ENCODE results near the gene MACROH2A1. TPM values are rescaled to one million over a fixed set of nuclear protein-coding genes. Genes with fewer than 3 reads are reported as not detected.

The MACROH2A1 gene
- total RNA-seq, 1 donor from 2014 or later: 151 TPM

DNA sequence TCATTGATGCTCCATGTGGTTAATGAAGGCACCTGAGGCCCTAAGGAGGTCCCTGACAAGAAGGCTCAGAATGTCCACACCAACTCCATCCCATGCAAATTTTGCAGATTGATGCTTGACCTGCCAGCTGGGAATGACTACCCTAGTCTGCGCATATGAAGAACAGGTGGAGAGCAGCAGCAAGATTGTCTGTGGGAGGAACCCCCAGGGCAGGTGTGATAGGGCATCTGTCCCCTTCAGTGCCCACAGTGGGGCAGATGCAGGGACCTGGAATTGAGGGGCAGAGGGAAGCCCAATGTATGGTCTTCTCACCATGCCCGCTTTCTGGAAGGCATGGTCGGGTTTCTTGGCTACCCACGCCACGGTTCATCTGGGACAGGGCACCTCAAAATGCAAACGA, 79.6 kb downstream of the MACROH2A1 start:
- no peak for DNase-seq (ENCODE audit: low read depth in 2 of 2)

DNA sequence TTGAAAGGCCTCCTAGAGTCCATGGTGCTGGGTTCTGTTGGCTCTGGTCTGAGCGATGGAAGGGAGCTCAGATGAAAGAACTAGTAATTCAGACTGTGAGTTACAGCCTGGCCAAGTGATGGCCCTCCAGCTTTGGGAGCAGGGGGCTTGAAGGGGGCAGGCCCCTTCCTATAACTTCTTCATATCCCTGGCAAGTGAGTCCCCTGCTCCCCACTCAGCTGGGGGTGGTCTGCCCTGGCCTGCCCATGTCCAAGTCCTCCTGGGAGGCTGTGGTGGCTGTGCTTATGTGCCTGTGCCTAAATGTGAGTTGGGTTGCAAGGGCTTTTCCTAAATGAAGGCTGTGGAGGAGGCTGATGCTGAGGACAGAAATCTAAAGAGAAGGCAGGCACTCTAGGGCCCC, 80.1 kb downstream of the MACROH2A1 start:
- DNase-seq (ENCODE audit: low read depth in 2 of 2): no peak

GRCh38 chr5:135318037-135318436, 81.0 kb downstream of the MACROH2A1 start:
- DNase-seq (ENCODE audit: low read depth in 2 of 2): no peak

GRCh38 chr5:135317286-135317685, 81.7 kb downstream of the MACROH2A1 start:
- DNase-seq (ENCODE audit: low read depth in 2 of 2): no peak

GRCh38 chr5:135315386-135315785, 83.6 kb downstream of the MACROH2A1 start:
- no peak for DNase-seq (ENCODE audit: low read depth in 2 of 2)

GRCh38 chr5:135313946-135314345, 85.1 kb downstream of the MACROH2A1 start:
- DNase-seq (ENCODE audit: low read depth in 2 of 2): no peak

DNA sequence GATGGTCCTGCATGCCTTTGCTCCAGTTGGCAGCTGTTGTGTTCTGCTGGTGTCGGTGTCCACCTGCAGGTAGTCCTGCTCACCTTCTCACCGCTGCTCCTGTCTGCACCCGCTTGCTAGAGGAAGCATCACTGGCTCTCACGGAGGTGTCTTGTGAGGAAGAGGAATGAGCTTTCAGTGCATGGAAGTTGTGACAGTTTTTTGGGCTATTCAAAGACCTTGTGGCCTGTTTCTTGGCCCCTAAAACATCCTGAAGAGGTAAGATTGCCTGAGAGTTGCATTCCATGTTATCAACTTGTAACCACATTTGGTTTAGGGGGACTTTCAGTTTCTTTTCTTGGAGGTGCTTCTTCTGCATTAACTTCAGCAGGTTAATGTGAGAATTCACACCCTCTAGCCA, 85.6 kb downstream of the MACROH2A1 start:
- DNase-seq (ENCODE audit: low read depth in 2 of 2): no peak

- DNase-seq (ENCODE audit: low read depth in 2 of 2): no peak
These were observed 86.6 kb downstream of the MACROH2A1 start for GRCh38 chr5:135312255-135312935.

GRCh38 chr5:135310328-135310989, 88.6 kb downstream of the MACROH2A1 start:
- peak in 1 of 2 donors; percentile 34 for DNase-seq (ENCODE audit: low read depth in 2 of 2)

- DNase-seq (ENCODE audit: low read depth in 2 of 2): no peak
These were observed 89.4 kb downstream of the MACROH2A1 start for GRCh38 chr5:135309391-135310327.

GRCh38 chr5:135308752-135309151, 90.3 kb downstream of the MACROH2A1 start:
- DNase-seq (ENCODE audit: low read depth in 2 of 2): peak in 1 of 2 donors; percentile 47

DNA sequence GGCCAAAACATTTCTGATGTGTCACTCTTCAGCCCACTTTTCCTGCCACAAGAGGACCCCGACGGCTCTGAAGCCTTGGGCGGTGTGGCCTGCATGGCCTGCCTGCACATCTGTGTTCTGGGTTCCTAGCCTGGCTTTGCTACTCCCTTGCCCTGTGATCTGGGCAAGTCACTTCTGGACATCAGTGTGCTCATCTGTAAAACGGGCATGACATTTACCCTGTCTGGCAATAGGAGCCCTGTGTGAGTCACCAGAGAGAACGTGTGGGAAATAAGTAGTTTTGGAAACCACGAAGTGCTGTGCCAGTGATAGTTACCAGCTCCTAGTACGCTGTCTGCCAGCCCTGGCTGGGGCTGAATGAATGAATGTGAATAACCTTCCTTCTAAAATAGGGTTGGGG, 90.8 kb downstream of the MACROH2A1 start:
- DNase-seq (ENCODE audit: low read depth in 2 of 2): peak in 1 of 2 donors; percentile 25

DNA sequence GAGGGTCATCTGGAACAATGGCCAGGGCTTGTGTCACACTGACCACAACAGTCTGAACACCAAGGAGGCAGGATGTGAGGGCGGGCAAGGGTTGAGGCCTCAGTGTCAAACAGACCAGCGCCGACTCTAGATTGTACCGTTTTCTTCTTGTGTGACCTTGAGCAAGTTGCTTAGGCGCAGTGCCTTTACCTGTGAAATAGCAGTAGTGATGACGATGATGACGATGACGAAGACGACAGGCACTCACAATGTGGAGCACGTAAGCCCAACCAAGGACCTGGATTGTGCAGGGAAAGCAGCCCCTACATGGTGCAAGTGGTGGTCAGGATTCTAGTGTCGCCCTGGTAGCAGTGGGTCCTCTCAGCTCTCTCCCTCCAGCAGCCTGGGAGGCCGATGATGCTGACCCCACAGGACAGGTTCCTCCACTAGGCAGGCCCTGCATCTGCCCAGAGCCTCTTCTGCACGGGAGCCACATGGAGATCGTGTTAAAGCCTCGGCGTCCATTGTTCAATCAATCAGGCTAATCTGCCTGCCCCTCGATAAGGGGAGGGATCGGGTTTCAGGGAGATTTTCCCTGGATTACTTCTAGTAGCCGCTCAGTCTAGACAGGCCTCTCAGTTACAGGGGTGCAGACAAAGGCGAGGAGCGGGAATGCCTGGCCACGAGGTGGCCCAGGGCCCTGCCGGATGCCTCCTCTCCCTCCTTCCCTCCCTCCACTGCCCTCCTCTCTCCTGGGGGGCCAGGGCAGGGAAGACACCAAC, 91.7 kb downstream of the MACROH2A1 start:
- no peak for DNase-seq (ENCODE audit: low read depth in 2 of 2)

DNA sequence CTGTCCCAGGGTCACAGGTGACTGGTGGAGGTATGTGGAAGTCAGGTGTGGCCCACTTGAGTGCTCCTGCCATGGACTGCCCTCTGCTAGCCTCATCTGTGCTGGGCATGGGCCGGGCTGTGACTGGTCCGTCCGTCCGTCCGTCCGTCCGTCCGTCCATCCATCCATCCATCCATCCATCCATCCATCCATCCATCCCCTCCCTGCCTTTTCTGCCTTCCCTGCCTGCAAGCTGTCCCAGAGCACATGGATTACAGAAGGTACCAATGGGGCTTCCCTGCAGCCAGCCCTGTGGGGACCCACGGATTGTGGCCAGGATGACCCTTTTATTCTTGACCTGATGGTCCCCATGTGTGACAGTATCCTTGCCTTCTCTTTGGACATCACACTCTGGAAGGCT, 92.5 kb downstream of the MACROH2A1 start:
- DNase-seq (ENCODE audit: low read depth in 2 of 2): no peak

DNA sequence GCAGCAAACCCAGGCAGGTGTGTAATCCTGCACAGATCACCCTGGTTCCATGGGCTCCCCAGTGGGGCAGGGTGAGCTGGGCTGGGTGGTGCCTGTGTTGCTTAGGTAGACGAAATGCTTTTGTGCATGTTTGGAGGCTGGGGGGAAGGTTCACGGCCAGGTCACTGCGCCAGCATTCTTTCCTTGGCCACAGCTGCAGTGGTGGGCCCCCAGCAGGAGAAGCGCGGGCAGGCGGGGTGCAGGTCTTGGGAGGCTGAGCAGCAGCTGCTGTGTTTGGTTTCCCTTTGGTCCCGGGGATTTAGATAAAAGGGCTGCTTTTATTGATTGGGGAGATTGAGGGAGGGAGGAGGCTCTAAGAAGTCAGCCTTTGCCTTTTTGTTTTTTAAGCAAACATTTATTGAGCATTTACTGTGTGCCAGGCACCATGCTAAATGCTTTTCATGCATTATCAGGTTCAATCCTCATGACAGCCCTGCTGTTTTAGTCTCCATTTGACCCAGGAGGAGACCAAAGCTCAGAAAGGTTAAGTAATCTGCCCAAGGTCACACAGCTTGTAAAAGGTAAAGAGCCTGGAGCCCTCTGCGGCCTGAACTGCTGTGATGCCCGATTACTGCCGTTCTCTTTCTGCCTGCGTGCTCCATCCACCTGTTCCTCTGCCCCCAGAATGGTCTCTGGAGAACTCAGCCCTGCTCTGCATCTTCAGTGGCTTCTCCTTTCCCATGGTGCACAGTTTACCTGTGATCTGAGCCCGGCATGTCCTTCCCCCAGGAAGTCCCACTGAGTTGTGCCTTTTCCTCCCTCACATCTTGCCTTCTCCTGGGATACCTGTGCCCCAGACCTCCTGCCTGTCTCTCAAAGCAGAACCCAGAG, 94.4 kb downstream of the MACROH2A1 start:
- no peak for DNase-seq (ENCODE audit: low read depth in 2 of 2)

DNA sequence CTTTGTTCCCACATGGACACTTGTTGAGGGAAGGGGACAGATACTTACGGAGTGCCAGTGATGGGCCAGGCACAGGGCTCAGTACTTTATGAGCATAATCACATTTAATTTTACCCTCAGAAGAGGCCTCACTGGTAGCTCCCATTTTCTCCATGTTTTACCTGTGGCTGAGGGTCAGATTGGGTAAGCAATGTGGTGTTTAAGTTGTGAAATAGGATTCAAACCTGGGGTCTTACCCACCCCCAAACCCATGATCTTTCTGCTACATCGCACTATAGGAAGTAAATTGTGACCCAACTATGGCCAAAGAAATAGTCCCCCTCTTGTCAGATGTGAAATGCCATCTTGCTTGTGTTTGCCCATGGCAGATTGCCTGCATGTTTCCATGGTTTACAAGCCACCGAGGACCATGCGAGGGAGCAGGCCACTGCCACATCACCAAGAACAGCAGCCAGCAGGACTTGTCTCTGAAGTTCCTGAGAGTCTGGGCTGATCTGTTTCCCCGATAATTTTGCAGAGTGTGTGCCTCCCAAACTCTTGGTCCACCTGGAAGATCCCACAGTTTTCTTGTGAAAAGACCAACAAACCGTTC, 95.4 kb downstream of the MACROH2A1 start:
- no peak for DNase-seq (ENCODE audit: low read depth in 2 of 2)

GRCh38 chr5:135296900-135297816, 101.9 kb downstream of the MACROH2A1 start:
- no peak for DNase-seq (ENCODE audit: low read depth in 2 of 2)

GRCh38 chr5:135295852-135296251, 103.2 kb downstream of the MACROH2A1 start:
- DNase-seq (ENCODE audit: low read depth in 2 of 2): no peak

DNA sequence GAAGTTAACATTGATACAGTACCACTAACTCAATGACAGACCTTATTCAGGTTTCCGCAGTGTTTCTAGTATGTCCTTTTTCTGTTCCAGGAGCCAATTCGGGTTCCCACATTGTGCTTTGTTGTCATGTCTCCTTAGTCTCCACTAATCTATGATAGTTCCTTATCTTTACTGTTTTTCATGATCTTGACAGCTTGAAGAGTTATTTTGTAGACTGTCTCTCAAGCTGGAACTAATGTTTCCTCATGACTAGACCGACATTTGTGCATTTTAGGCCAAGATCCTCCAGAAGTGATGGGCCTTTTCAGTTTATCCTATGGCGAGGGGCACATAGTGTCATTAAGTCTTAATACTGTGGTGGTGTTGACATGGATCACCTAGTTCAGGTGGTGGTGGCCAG, 104.2 kb downstream of the MACROH2A1 start:
- DNase-seq (ENCODE audit: low read depth in 2 of 2): no peak

Data from lung microvascular endothelial cell (primary cell).